GM23338 (cell line): ENCODE data around the gene EYS. TPM values are rescaled to one million over a fixed set of nuclear protein-coding genes. Genes with fewer than 3 reads are reported as not detected.

Experiments
- ATAC-seq: fragments of 200-7000 bp; cut with Tn5 transposase; 3 replicates; pipeline ENCODE4 v1.9.1; 2020
- DNase-seq: peaks from one replicate; pipeline ENCODE4 v3.0.0-alpha.2; 2015; ENCODE audit warnings: low spot score
- H2AFZ ChIP-seq: fragments of 200-600 bp; sonication (generic); 2 replicates; pipeline ENCODE4 v1.8.0; 2016; ENCODE audit warnings: antibody characterized with exemption, mild to moderate bottlenecking, moderate library complexity
- H3F3A ChIP-seq: fragments of 200-600 bp; sonication (generic); replicated peaks from 2 replicates; pipeline ENCODE4 v1.8.0; 2017; ENCODE audit warnings: antibody characterized with exemption, mixed run types, low read depth
- H3K27ac ChIP-seq: fragments of 200-600 bp; sonication (generic); 2 replicates; pipeline ENCODE4 v1.6.1; 2016; ENCODE audit warnings: low read depth
- H3K27me3 ChIP-seq: fragments of 200-600 bp; sonication (generic); 2 replicates; pipeline ENCODE4 v1.8.0; 2016; ENCODE audit warnings: mild to moderate bottlenecking, mixed run types, moderate library complexity; ENCODE audit not compliant: insufficient read depth
- H3K36me3 ChIP-seq: fragments of 200-600 bp; sonication (generic); 2 replicates; pipeline ENCODE4 v1.8.0; 2016; ENCODE audit warnings: mild to moderate bottlenecking; ENCODE audit not compliant: insufficient read depth
- H3K4me1 ChIP-seq: fragments of 200-600 bp; sonication (generic); 2 replicates; pipeline ENCODE4 v1.8.0; 2016; ENCODE audit warnings: mild to moderate bottlenecking, moderate library complexity; ENCODE audit not compliant: insufficient read depth
- H3K4me2 ChIP-seq: fragments of 200-600 bp; sonication (generic); 2 replicates; pipeline ENCODE4 v1.7.1; 2017; ENCODE audit warnings: mixed run types
- H3K4me3 ChIP-seq: fragments of 200-600 bp; sonication (generic); 2 replicates; pipeline ENCODE4 v1.6.1; 2016; ENCODE audit warnings: mixed run types
- H3K79me2 ChIP-seq: fragments of 200-600 bp; sonication (generic); replicated peaks from 2 replicates; pipeline ENCODE4 v1.8.0; 2017; ENCODE audit warnings: mild to moderate bottlenecking; ENCODE audit not compliant: insufficient read depth
- H3K9me2 ChIP-seq: fragments of 200-600 bp; sonication (generic); 2 replicates; pipeline ENCODE4 v1.8.0; 2017; ENCODE audit not compliant: insufficient read depth
- H4K20me1 ChIP-seq: fragments of 200-600 bp; sonication (generic); replicated peaks from 2 replicates; pipeline ENCODE4 v1.8.0; 2017; ENCODE audit warnings: mild to moderate bottlenecking; ENCODE audit not compliant: insufficient read depth
- H3K27ac Mint-ChIP-seq: 2 replicates; pipeline ENCODE4 v1.8.0; 2020; ENCODE audit warnings: inconsistent platforms, mild to moderate bottlenecking, moderate library complexity, mixed read lengths
- H3K27me3 Mint-ChIP-seq: 3 replicates; pipeline ENCODE4 v1.8.0; 2022; ENCODE audit warnings: low read depth, mild to moderate bottlenecking, moderate library complexity, mixed read lengths, inconsistent platforms; ENCODE audit not compliant: insufficient read depth, poor library complexity
- H3K36me3 Mint-ChIP-seq: 3 replicates; pipeline ENCODE4 v1.8.0; 2021; ENCODE audit warnings: low read depth, mild to moderate bottlenecking, inconsistent platforms, moderate library complexity, mixed read lengths
- H3K4me1 Mint-ChIP-seq: 3 replicates; pipeline ENCODE4 v1.8.0; 2020; ENCODE audit warnings: mild to moderate bottlenecking, inconsistent platforms, mixed read lengths
- H3K4me3 Mint-ChIP-seq: 3 replicates; pipeline ENCODE4 v1.8.0; 2021; ENCODE audit warnings: moderate library complexity, mild to moderate bottlenecking, inconsistent platforms, mixed read lengths
- H3K9me3 Mint-ChIP-seq: 3 replicates; pipeline ENCODE4 v1.8.0; 2020; ENCODE audit warnings: moderate library complexity, mild to moderate bottlenecking, inconsistent platforms, mixed read lengths
- CTCF ChIP-seq, 2 experiments: fragments of 200-600 bp in 1 of 2; sonication (generic) in 1 of 2; conservative IDR thresholded peaks; 2 replicates each; pipeline versions ENCODE4 v1.5.1 to v1.6.1; 2016 to 2017; ENCODE audit warnings: antibody characterized with exemption in 2 of 2, low read depth in 2 of 2, mild to moderate bottlenecking in 2 of 2, moderate library complexity in 1 of 2
- EZH2 ChIP-seq: fragments of 200-600 bp; sonication (generic); IDR thresholded peaks from one replicate; pipeline ENCODE4 v1.8.0; 2017; ENCODE audit warnings: antibody characterized with exemption, mild to moderate bottlenecking, low read depth; ENCODE audit not compliant: unreplicated experiment
- EZH2phosphoT487 ChIP-seq: fragments of 200-600 bp; sonication (generic); IDR thresholded peaks from one replicate; pipeline ENCODE4 v1.8.1; 2018; ENCODE audit warnings: antibody characterized with exemption; ENCODE audit not compliant: unreplicated experiment
- POLR2AphosphoS5 ChIP-seq: IDR thresholded peaks from 2 replicates; pipeline ENCODE4 v1.6.1; 2016; ENCODE audit warnings: antibody characterized with exemption, low read depth
- ZNF114 ChIP-seq: fragments of 250-450 bp; sonication (Bioruptor Pico); IDR thresholded peaks from 2 replicates; pipeline ENCODE4 v1.5.0; 2020; ENCODE audit warnings: mild to moderate bottlenecking, moderate library complexity
- ZNF462 ChIP-seq: fragments of 250-450 bp; sonication (Bioruptor Pico); IDR thresholded peaks from 2 replicates; pipeline ENCODE4 v1.5.0; 2020; ENCODE audit warnings: mild to moderate bottlenecking, moderate library complexity
- polyA plus RNA-seq: library from polyadenylated mRNA; unstranded; fragments of >200 nt; fragmentation: Nextera tagmentation; extraction: Ambion mirVana; gene quantifications from 2 replicates; pipeline ENCODE4 v1.2.1, GENCODE V29; 2016
- total RNA-seq: library from RNA; depleted of rRNA; stranded (reverse); fragments of >200 nt; shearing (Covaris generic); gene quantifications from 2 replicates; pipeline ENCODE4 v1.2.3, GENCODE V29; 2014

Gene EYS
- total and polyA plus RNA-seq, 2 experiments from 2014 or later, result 0.38 to 0.52 TPM

DNA sequence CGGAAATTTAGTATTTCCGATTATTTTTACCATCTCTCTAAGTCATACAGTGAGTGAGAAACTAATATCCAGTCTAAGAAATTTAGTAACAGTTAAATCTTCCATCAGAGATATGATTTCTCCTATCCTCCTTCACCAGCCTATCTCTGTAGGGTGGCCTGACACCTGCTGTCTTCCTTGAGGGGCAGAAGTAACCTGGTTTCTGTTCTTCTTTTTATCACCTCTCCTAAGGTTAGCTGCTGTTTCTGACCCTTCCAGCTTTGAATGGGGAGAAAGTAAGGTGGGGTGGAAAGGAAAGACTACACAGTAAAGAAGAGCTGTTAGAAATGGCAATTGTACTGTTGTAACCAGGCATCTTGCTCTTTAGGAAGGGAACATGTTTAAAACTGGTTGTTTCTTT, 1623.8 kb downstream of the EYS start (continued):
- no peak for TF ChIP-seq CTCF (conservative IDR thresholded peaks at IDR 0.05; ENCODE audit: low read depth in 2 of 2)

GRCh38 chr6:64081453-64081852, 1625.6 kb downstream of the EYS start:
- DNase-seq (no peak), ATAC-seq (no peak)
- no peaks in the 10 kb centered on the region for H3K9me2 ChIP-seq
- no peaks in the 10 kb centered on the region for H3K36me3 ChIP-seq
- H3K9me3 Mint-ChIP-seq, result no peaks in the 10 kb centered on the region
- no peaks in the 10 kb centered on the region for H4K20me1 ChIP-seq
- H3K27me3 Mint-ChIP-seq, result no peaks in the 10 kb centered on the region
- TF ChIP-seq EZH2 (no peak), CTCF (conservative IDR thresholded peaks at IDR 0.05; ENCODE audit: low read depth in 2 of 2) (no peak), ZNF462 (CRISPR knock-in tag) (no peak), ZNF114 (no peak), EZH2phosphoT487 (no peak), POLR2AphosphoS5 (no peak)
- no peaks in the 10 kb centered on the region for H3K79me2 ChIP-seq
- no peaks in the 10 kb centered on the region for H3F3A ChIP-seq
- no peak overlapping the region for H3K27ac Mint-ChIP-seq
- no peak overlapping the region for H3K4me3 ChIP-seq
- H3K27ac ChIP-seq, result no peak overlapping the region
- no peaks in the 10 kb centered on the region for H3K4me1 Mint-ChIP-seq
- H3K4me2 ChIP-seq, result no peak overlapping the region
- H3K36me3 Mint-ChIP-seq, result no peaks in the 10 kb centered on the region
- no peaks in the 10 kb centered on the region for H3K27me3 ChIP-seq
- H3K4me3 Mint-ChIP-seq, result no peak overlapping the region
- H3K4me1 ChIP-seq, result no peaks in the 10 kb centered on the region
- H2AFZ ChIP-seq, result no peak overlapping the region
